ENCODE results near the gene RTKN2.

GRCh38 chr10:62253704-62254103 is 14.9 kb downstream of the RTKN2 start:
- TF ChIP-seq CTCF (IDR thresholded peaks at IDR 0.05; ENCODE audit: insufficient read depth, low read length) = no peak
- no peak for TF ChIP-seq SPI1 (IDR thresholded peaks at IDR 0.05; ENCODE audit: borderline replicate concordance, low read depth)
- no peak for TF ChIP-seq POLR2AphosphoS5 (IDR thresholded peaks at IDR 0.05; ENCODE audit: low read depth)
- no peak for TF ChIP-seq REST (IDR thresholded peaks at IDR 0.05; ENCODE audit: insufficient replicate concordance, low read depth)
- TF ChIP-seq GABPA (IDR thresholded peaks at IDR 0.05; ENCODE audit: low read depth) = no peak

Measured in HL-60 (cell line).